ENCODE data around the gene AUTS2.

The AUTS2 gene

GRCh38 chr7:70694971-70695794 is 1096.9 kb downstream of the AUTS2 start:
- no peak for DNase-seq (ENCODE audit: low read depth in 2 of 2, low spot score in 1 of 2)

GRCh38 chr7:70695795-70696083 is 1097.5 kb downstream of the AUTS2 start:
- DNase-seq (ENCODE audit: low read depth in 2 of 2, low spot score in 1 of 2) = no peak

- DNase-seq (ENCODE audit: low read depth in 2 of 2, low spot score in 1 of 2) = no peak
These were observed 1098.0 kb downstream of the AUTS2 start for GRCh38 chr7:70696201-70696754.

- DNase-seq (ENCODE audit: low read depth in 2 of 2, low spot score in 1 of 2) = no peak
These were observed 1100.1 kb downstream of the AUTS2 start for GRCh38 chr7:70698219-70698832.

GRCh38 chr7:70699271-70699670 is 1101.0 kb downstream of the AUTS2 start:
- no peak for DNase-seq (ENCODE audit: low read depth in 2 of 2, low spot score in 1 of 2)

GRCh38 chr7:70700055-70700940 is 1102.0 kb downstream of the AUTS2 start:
- DNase-seq (ENCODE audit: low read depth in 2 of 2, low spot score in 1 of 2) = no peak

- DNase-seq (ENCODE audit: low read depth in 2 of 2, low spot score in 1 of 2) = no peak
These were observed 1102.7 kb downstream of the AUTS2 start for GRCh38 chr7:70700941-70701425.

GRCh38 chr7:70701477-70701876 is 1103.2 kb downstream of the AUTS2 start:
- DNase-seq (ENCODE audit: low read depth in 2 of 2, low spot score in 1 of 2) = no peak

GRCh38 chr7:70701991-70702390 is 1103.7 kb downstream of the AUTS2 start:
- DNase-seq (ENCODE audit: low read depth in 2 of 2, low spot score in 1 of 2) = no peak

- DNase-seq (ENCODE audit: low read depth in 2 of 2, low spot score in 1 of 2) = no peak
These were observed 1105.5 kb downstream of the AUTS2 start for GRCh38 chr7:70703785-70704184.

- no peak for DNase-seq (ENCODE audit: low read depth in 2 of 2, low spot score in 1 of 2)
These were observed 1106.6 kb downstream of the AUTS2 start for GRCh38 chr7:70704831-70705346.

- no peak for DNase-seq (ENCODE audit: low read depth in 2 of 2, low spot score in 1 of 2)
These were observed 1107.9 kb downstream of the AUTS2 start for GRCh38 chr7:70706204-70706603.

- no peak for DNase-seq (ENCODE audit: low read depth in 2 of 2, low spot score in 1 of 2)
These were observed 1108.4 kb downstream of the AUTS2 start for GRCh38 chr7:70706698-70707097.

GRCh38 chr7:70707823-70708243 is 1109.6 kb downstream of the AUTS2 start:
- no peak for DNase-seq (ENCODE audit: low read depth in 2 of 2, low spot score in 1 of 2)

GRCh38 chr7:70710011-70710480 is 1111.8 kb downstream of the AUTS2 start:
- no peak for DNase-seq (ENCODE audit: low read depth in 2 of 2, low spot score in 1 of 2)

- no peak for DNase-seq (ENCODE audit: low read depth in 2 of 2, low spot score in 1 of 2)
These were observed 1112.4 kb downstream of the AUTS2 start for GRCh38 chr7:70710651-70711050.

- DNase-seq (ENCODE audit: low read depth in 2 of 2, low spot score in 1 of 2) = no peak
These were observed 1113.2 kb downstream of the AUTS2 start for GRCh38 chr7:70711452-70711851.

GRCh38 chr7:70712942-70713341 is 1114.7 kb downstream of the AUTS2 start:
- DNase-seq (ENCODE audit: low read depth in 2 of 2, low spot score in 1 of 2) = no peak

GRCh38 chr7:70714506-70715038 is 1116.3 kb downstream of the AUTS2 start:
- DNase-seq (ENCODE audit: low read depth in 2 of 2, low spot score in 1 of 2) = no peak

GRCh38 chr7:70717553-70718329 is 1119.5 kb downstream of the AUTS2 start:
- DNase-seq (ENCODE audit: low read depth in 2 of 2, low spot score in 1 of 2) = no peak

Measured in stimulated activated CD8-positive, alpha-beta memory T cell treated with anti-CD3 and anti-CD28 coated beads, Interleukin-4, amount 100 ng/mL, for 1 hour (primary cell).